Prostate gland (tissue), 2 donors: ENCODE results near the gene AGL. TPM values are rescaled to one million over a fixed set of nuclear protein-coding genes. Genes with fewer than 3 reads are reported as not detected.
"Not testable (repeated sequence)": the region's sequence is repeated elsewhere in the genome, so short reads cannot be mapped to it uniquely, and the experiment has no call there.

ENCODE experiments used
- DNase-seq: peaks from one replicate; pipeline ENCODE4 v3.0.0-alpha.2; 2019; ENCODE audit warnings: low spot score
- H3K27ac ChIP-seq, 2 donors: fragments of 200-600 bp; sonication (generic); 2 replicates each; pipeline ENCODE4 v1.5.1; 2017 to 2019
- H3K27me3 ChIP-seq: fragments of 200-600 bp; sonication (generic); replicated peaks from 2 replicates; pipeline ENCODE4 v1.5.1; 2019; ENCODE audit not compliant: insufficient read depth
- H3K36me3 ChIP-seq, 2 donors: fragments of 200-600 bp; sonication (generic); 1 replicate in 1 of 2; 2 replicates in 1 of 2; pipeline versions ENCODE4 v1.5.1 to v1.8.1; 2017 to 2019
- H3K4me1 ChIP-seq: fragments of 200-600 bp; sonication (generic); replicated peaks from 2 replicates; pipeline ENCODE4 v1.5.1; 2019
- H3K4me3 ChIP-seq, 2 donors: fragments of 200-600 bp; sonication (generic); 2 replicates each; pipeline ENCODE4 v1.5.1; 2017 to 2019
- H3K9me3 ChIP-seq: fragments of 200-600 bp; sonication (generic); 2 replicates; pipeline ENCODE4 v1.5.1; 2017
- POLR2A ChIP-seq: fragments of 450-650 bp; IDR thresholded peaks from one replicate; pipeline ENCODE4 v1.6.1; 2016; ENCODE audit warnings: antibody characterized with exemption, mild to moderate bottlenecking
- POLR2AphosphoS5 ChIP-seq: sonication (generic); formaldehyde crosslinking; IDR thresholded peaks from one replicate; pipeline ENCODE4 v1.6.1; 2017; ENCODE audit warnings: antibody characterized with exemption
- WGBS: methylation state at CpG from one replicate; pipeline ENCODE4 v1.1.5; 2018; 5-methylcytosine and 5-hydroxymethylcytosine counted together
- intact Hi-C: fragments of 100-400 bp; cut with DNase I; formaldehyde crosslinking; loops from one replicate; pipeline ENCODE4 v1.14.2; 2022
- total RNA-seq, 2 donors: library from RNA; depleted of rRNA; stranded (reverse); fragments of >200 nt; gene quantifications; one replicate each; pipeline ENCODE4 v1.1.0, GENCODE V29; 2016
- TF ChIP-seq, protein P1 (sequence below), 4 experiments: fragments of 200-600 bp in 2 of 4; fragments of 450-650 bp in 2 of 4; sonication (generic) in 2 of 4; IDR thresholded peaks; 1 replicate in 3 of 4; 2 replicates in 1 of 4; pipeline ENCODE4 v1.5.1; 2016 to 2019; ENCODE audit warnings: antibody characterized with exemption in 4 of 4, mild to moderate bottlenecking in 2 of 4, moderate library complexity in 2 of 4

Gene AGL
- total RNA-seq, 2 donors from 2014 or later: 17.6 to 28.6 TPM

DNA sequence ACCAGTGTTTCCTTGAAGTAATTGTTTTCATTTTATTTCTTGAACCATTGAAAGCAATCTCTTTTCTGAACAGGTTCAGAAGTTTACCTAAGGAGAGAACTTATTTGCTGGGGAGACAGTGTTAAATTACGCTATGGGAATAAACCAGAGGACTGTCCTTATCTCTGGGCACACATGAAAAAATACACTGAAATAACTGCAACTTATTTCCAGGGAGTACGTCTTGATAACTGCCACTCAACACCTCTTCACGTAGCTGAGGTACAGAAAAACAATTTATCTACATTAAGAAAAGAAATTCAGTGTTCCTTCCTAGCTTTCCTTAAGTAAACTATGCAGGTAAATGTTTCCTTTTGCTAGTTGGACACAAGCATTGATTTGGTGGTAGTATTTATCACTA, 27.4 kb downstream of the AGL start:
- 91% methylated on average over 3 of the region's 3 CpGs for WGBS
- H3K36me3 ChIP-seq: no peaks in the 10 kb centered on the region

GRCh38 chr1:99886179-99886578, 36.0 kb downstream of the AGL start:
- intact Hi-C loops: no loop called here
- Histone ChIP-seq H3K4me3 (no peak overlapping the region), H3K27me3 (no peaks in the 10 kb centered on the region), H3K27ac (no peak overlapping the region), H3K9me3 (no peaks in the 10 kb centered on the region), H3K4me1 (no peaks in the 10 kb centered on the region), H3K36me3 (no peaks in the 10 kb centered on the region)
- WGBS: 68% methylated on average over 1 of the region's 1 CpG
- no peak for DNase-seq
- TF ChIP-seq POLR2A: no peak
- TF ChIP-seq POLR2AphosphoS5: no peak
- TF ChIP-seq, protein P1, sequence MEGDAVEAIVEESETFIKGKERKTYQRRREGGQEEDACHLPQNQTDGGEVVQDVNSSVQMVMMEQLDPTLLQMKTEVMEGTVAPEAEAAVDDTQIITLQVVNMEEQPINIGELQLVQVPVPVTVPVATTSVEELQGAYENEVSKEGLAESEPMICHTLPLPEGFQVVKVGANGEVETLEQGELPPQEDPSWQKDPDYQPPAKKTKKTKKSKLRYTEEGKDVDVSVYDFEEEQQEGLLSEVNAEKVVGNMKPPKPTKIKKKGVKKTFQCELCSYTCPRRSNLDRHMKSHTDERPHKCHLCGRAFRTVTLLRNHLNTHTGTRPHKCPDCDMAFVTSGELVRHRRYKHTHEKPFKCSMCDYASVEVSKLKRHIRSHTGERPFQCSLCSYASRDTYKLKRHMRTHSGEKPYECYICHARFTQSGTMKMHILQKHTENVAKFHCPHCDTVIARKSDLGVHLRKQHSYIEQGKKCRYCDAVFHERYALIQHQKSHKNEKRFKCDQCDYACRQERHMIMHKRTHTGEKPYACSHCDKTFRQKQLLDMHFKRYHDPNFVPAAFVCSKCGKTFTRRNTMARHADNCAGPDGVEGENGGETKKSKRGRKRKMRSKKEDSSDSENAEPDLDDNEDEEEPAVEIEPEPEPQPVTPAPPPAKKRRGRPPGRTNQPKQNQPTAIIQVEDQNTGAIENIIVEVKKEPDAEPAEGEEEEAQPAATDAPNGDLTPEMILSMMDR (IDR thresholded peaks at IDR 0.05): no peak

More for the DNA sequence above, 27.4 kb downstream of the AGL start:
- Histone ChIP-seq H3K27ac (no peak overlapping the region), H3K9me3 (no peaks in the 10 kb centered on the region), H3K27me3 (no peaks in the 10 kb centered on the region), H3K4me3 (no peak overlapping the region), H3K4me1 (no peaks in the 10 kb centered on the region)
- intact Hi-C loops: no loop called here
- DNase-seq: no peak
- TF ChIP-seq, protein P1 (IDR thresholded peaks at IDR 0.05): no peak
- TF ChIP-seq POLR2A (no peak), POLR2AphosphoS5 (no peak)

- no peak overlapping the region for H3K27ac ChIP-seq
- H3K4me1 ChIP-seq: no peaks in the 10 kb centered on the region
- no peaks in the 10 kb centered on the region for H3K36me3 ChIP-seq
- intact Hi-C loops: no loop called here
- no peak for DNase-seq
- H3K27me3 ChIP-seq: no peaks in the 10 kb centered on the region
- H3K4me3 ChIP-seq: no peak overlapping the region
- no peaks in the 10 kb centered on the region for H3K9me3 ChIP-seq
- TF ChIP-seq POLR2A: no peak
Observed at GRCh38 chr1:99886841-99887240, 36.7 kb downstream of the AGL start.

DNA sequence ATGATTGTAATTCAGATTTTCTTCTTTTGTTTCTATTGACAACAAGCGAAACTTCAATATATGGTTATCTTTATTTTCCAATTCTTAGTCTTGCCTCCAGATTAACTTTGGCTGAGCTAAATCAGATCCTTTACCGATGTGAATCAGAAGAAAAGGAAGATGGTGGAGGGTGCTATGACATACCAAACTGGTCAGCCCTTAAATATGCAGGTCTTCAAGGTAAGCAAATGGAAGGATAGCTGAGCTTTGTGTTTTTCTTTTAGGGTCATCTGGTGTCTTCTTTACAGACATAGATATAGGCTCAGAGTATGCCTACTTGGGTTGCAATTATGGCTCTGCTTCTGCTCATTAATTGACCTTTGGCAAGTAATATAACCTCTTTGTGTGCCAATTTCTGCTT, 37.7 kb downstream of the AGL start:
- 98% methylated on average over 2 of the region's 2 CpGs for WGBS
- no peaks in the 10 kb centered on the region for H3K36me3 ChIP-seq

GRCh38 chr1:99891997-99892396, 41.8 kb downstream of the AGL start:
- DNase-seq: no peak
- H3K4me3 ChIP-seq: no peak overlapping the region
- no peaks in the 10 kb centered on the region for H3K9me3 ChIP-seq
- H3K27me3 ChIP-seq: no peaks in the 10 kb centered on the region
- TF ChIP-seq POLR2A: no peak
- TF ChIP-seq, protein P1 (IDR thresholded peaks at IDR 0.05): no peak
- no peak for TF ChIP-seq POLR2AphosphoS5
- no peaks in the 10 kb centered on the region for H3K36me3 ChIP-seq
- H3K27ac ChIP-seq: no peak overlapping the region
- intact Hi-C loops: no loop called here
- no peaks in the 10 kb centered on the region for H3K4me1 ChIP-seq
- WGBS: 88% methylated on average over 1 of the region's 1 CpG

More for the DNA sequence above, 37.7 kb downstream of the AGL start:
- intact Hi-C loops: no loop called here
- TF ChIP-seq POLR2AphosphoS5 (no peak), POLR2A (no peak)
- H3K27me3 ChIP-seq: no peaks in the 10 kb centered on the region
- H3K9me3 ChIP-seq: no peaks in the 10 kb centered on the region
- H3K27ac ChIP-seq: no peak overlapping the region
- H3K4me3 ChIP-seq: no peak overlapping the region
- no peak for DNase-seq
- H3K4me1 ChIP-seq: no peaks in the 10 kb centered on the region

DNA sequence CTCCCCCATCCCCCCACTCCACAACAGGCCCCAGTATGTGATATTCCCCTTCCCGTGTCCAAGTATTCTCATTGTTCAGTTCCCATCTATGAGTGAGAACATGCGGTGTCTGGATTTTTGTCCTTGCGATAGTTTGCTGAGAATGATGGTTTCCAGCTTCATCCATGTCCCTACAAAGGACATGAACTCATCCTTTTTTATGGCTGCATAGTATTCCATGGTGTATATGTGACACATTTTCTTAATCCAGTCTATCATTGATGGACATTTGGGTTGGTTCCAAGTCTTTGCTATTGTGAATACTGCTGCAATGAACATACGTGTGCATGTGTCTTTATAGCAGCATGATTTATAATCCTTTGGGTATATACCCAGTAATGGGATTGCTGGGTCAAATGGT, 53.1 kb downstream of the AGL start:
- H3K27ac ChIP-seq, H3K4me3 ChIP-seq, H3K9me3 ChIP-seq, DNase-seq, H3K36me3 ChIP-seq, H3K4me1 ChIP-seq, intact Hi-C loops, H3K27me3 ChIP-seq: not testable (repeated sequence)
- 97% methylated on average over 4 of the region's 4 CpGs for WGBS
